ENCODE measurements around the gene ANKRD26. TPM values are rescaled to one million over a fixed set of nuclear protein-coding genes. Genes with fewer than 3 reads are reported as not detected.
A peak's percentile ranks its signal among the peaks of the same experiment; 100 is the strongest.

Gene ANKRD26
- total RNA-seq, 1 donor from 2014 or later = 22.7 TPM

GRCh38 chr10:27030060-27030459 lies 70.2 kb downstream of the ANKRD26 start:
- no peak for DNase-seq (ENCODE audit: low spot score)
- Mint-ChIP-seq H3K36me3 (peaks cover 5% of the 10 kb centered on the region), H3K4me3 (no peak overlapping the region), H3K27ac (no peak overlapping the region), H3K27me3 (ENCODE audit: insufficient read depth, low read depth) (no peaks in the 10 kb centered on the region), H3K4me1 (peaks cover 3% of the 10 kb centered on the region), H3K9me3 (no peaks in the 10 kb centered on the region)
- Histone ChIP-seq H3K79me2 (ENCODE audit: low read depth) (no peaks in the 10 kb centered on the region), H3K27me3 (no peaks in the 10 kb centered on the region), H3K9ac (no peak overlapping the region), H3K4me2 (no peak overlapping the region), H3K4me1 (no peaks in the 10 kb centered on the region), H3K4me3 (no peak overlapping the region), H3K27ac (no peak overlapping the region), H2AFZ (replicated peaks) (no peak overlapping the region), H3K9me3 (ENCODE audit: low read depth) (no peaks in the 10 kb centered on the region), H4K20me1 (ENCODE audit: low read depth) (no peaks in the 10 kb centered on the region), H3K36me3 (peaks cover 18% of the 10 kb centered on the region), H3F3A (ENCODE audit: low read depth) (no peaks in the 10 kb centered on the region)
- TF ChIP-seq, protein P1, sequence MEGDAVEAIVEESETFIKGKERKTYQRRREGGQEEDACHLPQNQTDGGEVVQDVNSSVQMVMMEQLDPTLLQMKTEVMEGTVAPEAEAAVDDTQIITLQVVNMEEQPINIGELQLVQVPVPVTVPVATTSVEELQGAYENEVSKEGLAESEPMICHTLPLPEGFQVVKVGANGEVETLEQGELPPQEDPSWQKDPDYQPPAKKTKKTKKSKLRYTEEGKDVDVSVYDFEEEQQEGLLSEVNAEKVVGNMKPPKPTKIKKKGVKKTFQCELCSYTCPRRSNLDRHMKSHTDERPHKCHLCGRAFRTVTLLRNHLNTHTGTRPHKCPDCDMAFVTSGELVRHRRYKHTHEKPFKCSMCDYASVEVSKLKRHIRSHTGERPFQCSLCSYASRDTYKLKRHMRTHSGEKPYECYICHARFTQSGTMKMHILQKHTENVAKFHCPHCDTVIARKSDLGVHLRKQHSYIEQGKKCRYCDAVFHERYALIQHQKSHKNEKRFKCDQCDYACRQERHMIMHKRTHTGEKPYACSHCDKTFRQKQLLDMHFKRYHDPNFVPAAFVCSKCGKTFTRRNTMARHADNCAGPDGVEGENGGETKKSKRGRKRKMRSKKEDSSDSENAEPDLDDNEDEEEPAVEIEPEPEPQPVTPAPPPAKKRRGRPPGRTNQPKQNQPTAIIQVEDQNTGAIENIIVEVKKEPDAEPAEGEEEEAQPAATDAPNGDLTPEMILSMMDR (IDR thresholded peaks at IDR 0.05) = no peak
- TF ChIP-seq EZH2phosphoT487 (IDR thresholded peaks at IDR 0.05) (no peak), EZH2 (IDR thresholded peaks at IDR 0.05) (no peak)

DNA sequence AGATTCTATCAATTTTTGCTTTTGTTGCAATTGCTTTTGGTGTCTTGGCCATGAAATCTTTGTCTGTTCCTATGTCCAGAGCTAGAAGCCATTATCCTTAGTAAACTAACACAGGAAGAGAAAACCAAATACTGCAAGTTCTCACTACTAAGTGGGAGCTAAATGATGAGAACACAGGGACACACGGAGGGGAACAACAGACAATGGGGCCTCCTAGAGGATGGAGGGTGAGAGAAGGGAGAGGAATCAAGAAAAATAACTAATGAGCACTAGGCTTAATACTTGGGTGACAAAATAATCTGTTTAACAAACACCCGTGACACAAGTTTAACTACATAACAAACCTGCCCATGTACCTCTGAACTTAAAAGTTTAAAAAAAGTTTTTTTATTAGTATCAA lies 78.2 kb downstream of the ANKRD26 start:
- no peak overlapping the region for H2AFZ ChIP-seq (replicated peaks)
- no peaks in the 10 kb centered on the region for H3K79me2 ChIP-seq (ENCODE audit: low read depth)
- H3K4me2 ChIP-seq = no peak overlapping the region
- H3K9me3 ChIP-seq (ENCODE audit: low read depth) = no peaks in the 10 kb centered on the region
- TF ChIP-seq EZH2 (IDR thresholded peaks at IDR 0.05) = no peak
- TF ChIP-seq EZH2phosphoT487 (IDR thresholded peaks at IDR 0.05) = no peak
- TF ChIP-seq, protein P1 (IDR thresholded peaks at IDR 0.05) = peak; percentile 28
- H3K36me3 ChIP-seq = peaks cover 2% of the 10 kb centered on the region
- peaks cover 11% of the 10 kb centered on the region for H3K4me1 ChIP-seq
- H3K27me3 Mint-ChIP-seq (ENCODE audit: insufficient read depth, low read depth) = no peaks in the 10 kb centered on the region
- H3K27ac ChIP-seq = no peak overlapping the region
- DNase-seq (ENCODE audit: low spot score) = no peak
- H3K27ac Mint-ChIP-seq = no peak overlapping the region
- H3K27me3 ChIP-seq = no peaks in the 10 kb centered on the region
- no peaks in the 10 kb centered on the region for H4K20me1 ChIP-seq (ENCODE audit: low read depth)
- no peak overlapping the region for H3K4me3 Mint-ChIP-seq
- no peak overlapping the region for H3K9ac ChIP-seq
- no peaks in the 10 kb centered on the region for H3K9me3 Mint-ChIP-seq
- no peak overlapping the region for H3K4me3 ChIP-seq
- peaks cover 8% of the 10 kb centered on the region for H3K36me3 Mint-ChIP-seq
- H3K4me1 Mint-ChIP-seq = no peaks in the 10 kb centered on the region
- peaks cover 6% of the 10 kb centered on the region for H3F3A ChIP-seq (ENCODE audit: low read depth)

- H2AFZ ChIP-seq (replicated peaks) = no peak overlapping the region
- H3K27ac Mint-ChIP-seq = no peak overlapping the region
- H3K9me3 ChIP-seq (ENCODE audit: low read depth) = no peaks in the 10 kb centered on the region
- H3K9me3 Mint-ChIP-seq = no peaks in the 10 kb centered on the region
- peaks cover 11% of the 10 kb centered on the region for H3K4me1 ChIP-seq
- no peak overlapping the region for H3K9ac ChIP-seq
- no peak for DNase-seq (ENCODE audit: low spot score)
- H3K4me3 Mint-ChIP-seq = no peak overlapping the region
- H3K36me3 ChIP-seq = no peaks in the 10 kb centered on the region
- no peaks in the 10 kb centered on the region for H4K20me1 ChIP-seq (ENCODE audit: low read depth)
- no peaks in the 10 kb centered on the region for H3K27me3 ChIP-seq
- H3K36me3 Mint-ChIP-seq = peaks cover 8% of the 10 kb centered on the region
- no peak overlapping the region for H3K27ac ChIP-seq
- H3K4me2 ChIP-seq = no peak overlapping the region
- TF ChIP-seq, protein P1 (IDR thresholded peaks at IDR 0.05) = no peak
- TF ChIP-seq EZH2phosphoT487 (IDR thresholded peaks at IDR 0.05) = no peak
- no peak for TF ChIP-seq EZH2 (IDR thresholded peaks at IDR 0.05)
- no peaks in the 10 kb centered on the region for H3K4me1 Mint-ChIP-seq
- H3K79me2 ChIP-seq (ENCODE audit: low read depth) = no peaks in the 10 kb centered on the region
- H3F3A ChIP-seq (ENCODE audit: low read depth) = peaks cover 6% of the 10 kb centered on the region
- no peaks in the 10 kb centered on the region for H3K27me3 Mint-ChIP-seq (ENCODE audit: insufficient read depth, low read depth)
- H3K4me3 ChIP-seq = no peak overlapping the region
Measured at GRCh38 chr10:27020243-27020642, 80.1 kb downstream of the ANKRD26 start.

All from neural progenitor cell (in vitro differentiated cells).